GM15510 (cell line): Measurements from ENCODE around the gene ATP23.

Experiments used
- POLR2A ChIP-seq: IDR thresholded peaks from 3 replicates; pipeline ENCODE4 v1.6.1; 2011; ENCODE audit warnings: borderline replicate concordance; ENCODE audit not compliant: insufficient read length; ENCODE audit errors: extremely low read depth

Gene ATP23

DNA sequence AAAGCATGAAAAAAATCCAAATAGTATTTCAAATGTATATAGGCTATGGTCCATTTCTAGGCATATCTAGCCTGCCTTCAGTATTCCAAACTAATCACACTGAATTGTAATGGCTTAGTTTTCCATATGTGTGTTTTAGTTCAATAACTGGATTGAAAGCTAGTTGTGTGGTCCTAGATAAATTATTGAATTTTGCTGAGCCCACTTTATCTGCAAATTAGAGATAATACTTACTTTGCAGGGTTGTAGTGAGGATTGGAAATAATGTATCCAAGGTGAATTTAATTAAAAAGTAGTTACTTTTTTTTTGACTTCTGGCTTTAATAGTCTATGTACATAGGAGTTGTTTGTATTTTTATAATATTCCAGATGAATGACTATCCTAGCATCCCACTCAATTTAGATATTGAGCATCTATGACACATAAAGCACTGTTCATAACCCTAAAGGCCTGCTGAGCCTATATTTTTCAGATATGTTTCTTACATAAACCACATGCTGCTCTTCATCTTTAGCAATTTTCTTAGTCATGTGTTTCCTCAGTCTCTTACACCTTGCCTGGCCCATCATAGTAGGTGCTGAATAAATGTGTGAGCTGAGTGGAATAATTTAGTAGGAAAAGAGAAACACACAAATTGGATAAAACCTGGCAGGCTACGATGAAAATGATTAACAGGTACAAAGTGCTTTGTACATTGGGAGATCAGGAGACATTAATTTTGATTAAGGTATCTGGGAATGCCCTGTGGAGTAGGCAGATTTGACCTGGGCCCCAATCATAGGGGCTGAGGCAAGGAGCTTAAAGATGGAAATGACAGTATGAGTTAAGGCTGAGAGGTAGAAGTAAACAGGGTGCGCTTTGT is 1.1 kb upstream of the ATP23 start:
- TF ChIP-seq POLR2A, result no peak

DNA sequence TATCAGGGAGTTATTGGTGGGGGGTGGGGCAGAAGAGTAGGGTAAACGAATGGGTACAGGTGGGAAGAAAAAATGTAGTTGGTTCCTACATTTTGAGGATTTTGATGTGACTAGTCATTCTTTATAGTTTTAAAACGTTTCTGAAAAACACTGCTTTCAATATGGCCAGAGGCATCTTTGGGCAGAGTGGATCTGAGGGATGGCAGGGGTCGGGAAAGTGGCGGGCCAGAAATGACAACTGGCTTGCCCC is 527 bp upstream of the ATP23 start:
- TF ChIP-seq POLR2A, result no peak

DNA sequence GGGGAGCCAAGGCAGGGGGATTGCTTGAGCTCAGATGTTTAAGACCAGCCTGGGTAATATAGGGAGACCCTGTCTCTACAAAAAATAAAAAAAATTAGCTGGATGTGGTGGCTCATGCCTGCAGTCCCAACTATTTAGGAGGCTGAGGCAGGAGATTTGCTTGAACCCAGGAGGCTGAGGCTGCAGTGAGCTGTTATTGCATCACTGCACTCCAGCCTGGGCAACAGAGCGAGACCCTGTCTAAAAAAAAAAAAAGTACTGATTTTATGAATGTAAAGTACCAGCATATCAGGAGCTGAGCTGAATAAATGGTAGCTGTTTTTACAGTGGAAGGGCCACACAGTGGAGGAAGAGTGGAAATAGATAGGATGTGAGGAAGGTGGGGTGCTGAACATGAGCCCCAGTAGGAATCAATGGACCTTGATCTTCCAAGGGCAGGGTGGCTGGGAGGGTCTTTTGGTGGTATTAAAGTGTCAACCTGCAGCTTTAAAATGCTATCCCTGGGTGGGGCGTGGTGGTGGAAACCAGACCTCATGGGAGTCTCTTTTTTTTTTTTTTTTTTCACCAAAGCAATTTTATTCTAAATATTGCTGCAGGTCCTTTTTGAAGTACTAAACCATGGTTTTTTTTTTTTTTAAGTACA is 2.2 kb downstream of the ATP23 start:
- no peak for TF ChIP-seq POLR2A

- no peak for TF ChIP-seq POLR2A
Measured at GRCh38 chr12:57944313-57945023, 3.1 kb downstream of the ATP23 start.

- no peak for TF ChIP-seq POLR2A
Measured at GRCh38 chr12:57952766-57953165, 11.4 kb downstream of the ATP23 start.

DNA sequence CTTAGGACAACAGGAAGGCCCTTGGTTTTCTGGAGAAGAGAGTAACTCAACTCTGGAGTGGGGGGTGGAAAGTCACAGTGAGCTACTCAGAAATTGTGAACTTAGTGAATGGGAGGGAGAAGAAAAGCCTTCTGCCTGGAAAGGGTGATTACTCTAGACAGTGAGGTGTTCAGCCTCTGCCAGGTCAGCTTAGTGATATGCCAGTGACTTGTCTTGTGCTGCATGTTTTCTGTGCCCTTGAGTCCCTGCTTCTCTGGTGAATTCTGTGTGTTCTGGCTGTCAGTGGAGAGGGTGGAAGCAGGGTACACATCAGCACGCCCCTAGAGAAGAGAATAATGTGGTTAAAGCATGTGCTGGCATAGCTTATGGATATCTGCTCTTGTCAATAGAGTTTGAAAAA is 13.4 kb downstream of the ATP23 start:
- TF ChIP-seq POLR2A, result no peak

DNA sequence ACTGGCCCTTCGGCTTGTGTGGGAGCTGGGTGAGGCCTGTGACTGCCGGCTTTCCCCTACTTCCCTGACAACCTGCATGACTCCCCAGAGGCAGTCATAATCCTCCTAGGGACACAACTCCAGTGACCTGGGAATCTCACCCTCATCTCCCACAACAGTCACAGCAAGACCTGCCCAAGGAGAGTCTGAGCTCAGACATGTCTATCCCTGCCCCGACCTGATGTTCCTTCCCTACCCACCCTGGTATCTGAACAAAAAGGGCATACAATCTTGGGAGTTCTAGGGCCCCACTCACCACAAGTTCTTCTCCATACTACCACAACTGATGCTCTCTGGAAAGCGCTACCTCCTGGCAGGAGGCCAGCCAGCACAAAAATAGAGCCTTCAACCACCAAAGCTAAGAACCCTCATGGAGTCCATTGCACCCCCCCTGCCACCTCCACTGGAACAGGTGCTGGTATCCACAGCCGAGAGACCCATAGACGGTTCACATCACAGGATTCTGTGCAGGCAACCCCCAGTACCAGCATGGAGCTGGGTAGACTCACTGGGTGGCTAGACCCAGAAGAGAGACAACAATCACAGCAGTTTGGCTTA is 16.8 kb downstream of the ATP23 start:
- TF ChIP-seq POLR2A, result no peak

GRCh38 chr12:57964421-57964820 is 23.1 kb downstream of the ATP23 start:
- TF ChIP-seq POLR2A, result no peak

GRCh38 chr12:57965766-57966165 is 24.4 kb downstream of the ATP23 start:
- TF ChIP-seq POLR2A, result no peak

DNA sequence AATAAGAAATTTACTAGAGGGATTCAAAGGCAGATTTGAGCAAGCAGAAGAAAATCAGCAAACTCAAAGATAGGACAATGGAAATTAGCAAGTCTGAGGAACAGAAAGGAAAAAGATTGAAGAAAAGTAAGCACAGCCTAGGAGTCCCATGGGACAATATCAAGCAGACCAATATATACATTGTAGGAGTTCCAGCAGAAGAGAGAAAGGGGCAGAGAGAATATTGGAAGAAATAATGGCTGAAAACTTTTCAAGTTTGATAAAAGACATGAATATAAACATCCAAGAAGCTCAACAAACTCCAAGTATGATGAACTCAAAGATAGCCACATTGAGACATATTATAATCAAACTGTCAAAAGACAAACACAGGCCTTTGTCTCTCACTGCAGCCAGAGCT is 25.2 kb downstream of the ATP23 start:
- TF ChIP-seq POLR2A, result no peak

DNA sequence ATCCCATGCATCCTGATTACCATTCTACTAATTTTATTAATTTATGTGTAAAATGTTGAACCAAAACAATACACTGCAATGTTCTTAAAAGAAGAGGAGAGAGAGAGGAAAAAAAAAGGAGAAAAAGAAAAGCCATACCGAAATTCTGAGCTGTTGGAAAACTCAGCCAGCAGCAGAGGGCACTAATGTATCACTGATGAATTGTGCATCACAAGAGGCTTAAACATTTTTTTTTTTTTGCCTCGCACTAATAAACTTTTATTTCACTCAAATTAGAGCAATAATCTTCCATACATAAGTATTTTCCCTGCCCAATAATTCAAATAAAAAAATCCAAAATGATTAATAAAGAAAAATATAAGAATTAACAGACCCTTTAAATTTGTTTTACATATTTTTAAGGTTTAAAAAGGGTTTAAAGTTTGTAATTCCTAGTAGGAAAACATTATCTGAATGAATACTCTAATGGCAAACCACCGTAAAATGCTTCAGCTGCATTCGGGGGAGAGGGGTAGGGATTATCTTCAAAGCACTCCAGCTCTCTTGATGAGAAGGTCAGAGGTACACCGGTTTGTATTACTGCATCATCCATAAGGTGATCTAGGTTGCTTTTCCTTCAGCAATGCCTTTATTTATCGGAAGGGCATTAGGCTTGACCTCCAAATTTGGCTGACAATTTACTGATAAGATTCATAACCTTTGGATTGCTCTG is 41.9 kb downstream of the ATP23 start:
- no peak for TF ChIP-seq POLR2A

GRCh38 chr12:57983858-57984505 is 42.6 kb downstream of the ATP23 start:
- no peak for TF ChIP-seq POLR2A

DNA sequence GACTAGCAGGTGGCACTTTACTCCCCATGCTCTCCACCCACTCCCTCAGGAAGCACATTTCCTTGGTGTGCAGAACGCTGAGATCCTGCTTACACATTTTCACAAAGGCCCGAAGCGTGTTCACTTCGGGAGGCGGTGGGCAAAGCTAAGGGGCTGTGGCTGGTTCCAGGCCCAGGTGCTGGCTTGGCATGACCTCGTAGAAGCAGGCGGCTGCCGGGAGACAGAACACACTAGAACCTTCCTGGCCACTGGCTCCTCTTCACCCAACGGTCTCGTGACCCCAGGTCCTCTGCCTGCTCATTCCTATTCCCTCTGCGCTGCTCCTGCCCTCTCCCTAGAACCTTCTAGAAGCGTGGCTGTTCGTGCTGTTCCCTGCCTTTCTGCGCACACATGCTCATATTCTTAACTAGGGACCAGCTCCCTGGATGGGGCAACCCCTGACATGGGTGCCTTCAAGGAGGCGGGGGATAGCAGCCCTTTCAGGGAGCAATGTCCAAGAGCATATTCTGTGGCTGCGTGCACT is 43.3 kb downstream of the ATP23 start:
- no peak for TF ChIP-seq POLR2A

DNA sequence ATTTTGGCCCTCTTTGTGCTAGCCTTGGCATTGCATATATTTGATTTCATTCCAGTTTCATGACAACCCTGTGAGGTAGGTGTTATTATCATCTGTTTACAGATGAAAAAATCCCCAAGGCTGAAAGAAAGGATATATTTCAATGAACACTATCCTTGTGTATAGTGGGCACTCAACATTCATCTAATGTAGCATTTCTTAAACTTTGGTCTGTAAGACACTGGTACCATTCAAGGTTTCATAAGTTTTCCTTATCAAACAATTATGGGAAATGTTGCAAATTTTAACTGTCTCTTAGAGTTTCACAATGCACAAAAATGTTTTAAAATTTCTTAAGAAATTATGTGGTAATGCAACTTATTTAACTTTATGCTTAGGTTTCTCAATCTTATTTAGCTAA is 44.3 kb downstream of the ATP23 start:
- no peak for TF ChIP-seq POLR2A
